Liver (tissue), 3 donors: Measurements from ENCODE around the gene ZDHHC20.

ENCODE experiments used
- ATF3 ChIP-seq: IDR thresholded peaks from 2 replicates; pipeline ENCODE4 v1.6.1; 2016; ENCODE audit warnings: antibody characterized with exemption
- EGR1 ChIP-seq, 2 donors: IDR thresholded peaks; 2 replicates each; pipeline ENCODE4 v1.6.1; 2016 to 2018; ENCODE audit warnings: antibody characterized with exemption in 2 of 2, low read depth in 2 of 2
- JUND ChIP-seq, 2 donors: IDR thresholded peaks; 2 replicates each; pipeline ENCODE4 v1.6.1; 2016; ENCODE audit warnings: antibody characterized with exemption in 2 of 2
- MAX ChIP-seq: IDR thresholded peaks from 2 replicates; pipeline ENCODE4 v1.6.1; 2016; ENCODE audit warnings: antibody characterized with exemption
- RAD21 ChIP-seq, 2 donors: IDR thresholded peaks; 2 replicates each; pipeline ENCODE4 v1.6.1; 2016; ENCODE audit warnings: antibody characterized with exemption in 2 of 2, mild to moderate bottlenecking in 2 of 2
- TAF1 ChIP-seq: conservative IDR thresholded peaks from 2 replicates; pipeline ENCODE4 v1.6.1; 2016; ENCODE audit warnings: antibody characterized with exemption, mild to moderate bottlenecking
- YY1 ChIP-seq: IDR thresholded peaks from 2 replicates; pipeline ENCODE4 v1.6.1; 2016; ENCODE audit warnings: antibody characterized with exemption, mild to moderate bottlenecking
- TF ChIP-seq, protein P1 (sequence below): fragments of 150-350 bp; IDR thresholded peaks from 2 replicates; pipeline ENCODE4 v1.5.1; 2017; ENCODE audit warnings: improper control_type of control experiment, low read depth, low read length; ENCODE audit not compliant: missing input control
- TF ChIP-seq, protein P2 (sequence below): IDR thresholded peaks from 2 replicates; pipeline ENCODE4 v1.6.1; 2016; ENCODE audit warnings: antibody characterized with exemption
- donor health status: healthy.
- donor health status: healthy.

DNA sequence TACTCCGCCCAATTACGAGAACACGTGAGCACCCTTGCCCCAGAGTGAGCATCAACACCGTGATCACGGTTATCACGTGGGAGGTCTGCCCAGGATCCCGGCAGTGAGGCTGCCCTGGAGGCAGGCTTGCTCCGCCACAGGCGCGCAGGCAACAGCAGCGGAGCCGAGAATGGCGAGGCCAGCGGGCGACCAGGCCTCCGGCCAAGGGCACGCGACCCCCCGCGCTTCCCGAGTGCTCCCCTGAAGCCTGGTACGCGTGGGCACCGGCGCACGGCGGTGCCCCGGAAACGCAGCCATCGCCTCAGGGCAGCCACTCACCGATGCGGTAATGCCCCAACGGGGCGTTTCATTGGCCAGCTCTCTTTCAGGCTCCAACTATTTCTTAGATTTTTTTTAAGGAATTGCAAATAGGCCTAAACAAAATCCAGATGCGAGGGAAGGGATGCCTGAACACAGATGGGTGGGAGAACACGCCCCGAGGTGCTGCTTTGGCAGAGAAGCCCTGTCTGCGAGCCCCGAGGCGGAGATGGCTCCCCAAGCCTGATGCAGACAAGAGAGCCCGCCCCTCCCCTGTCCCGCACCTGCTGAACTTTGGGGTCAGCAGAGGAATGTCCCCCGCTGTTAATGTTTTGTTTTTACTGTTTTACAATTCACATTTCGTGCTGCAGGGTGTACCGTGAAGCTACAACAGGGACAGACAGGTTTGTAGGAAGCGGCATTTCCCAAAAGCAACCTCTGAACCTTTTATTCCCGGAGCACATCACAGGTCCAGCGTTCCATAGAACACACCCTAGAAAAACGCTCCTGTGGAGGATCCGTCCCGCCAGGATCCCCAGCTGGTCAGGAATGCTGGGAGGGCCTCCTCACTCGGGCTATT, 132.7 kb downstream of the ZDHHC20 start:
- TF ChIP-seq EGR1 (IDR thresholded peaks at IDR 0.05; ENCODE audit: low read depth in 2 of 2): no peak
- TF ChIP-seq, protein P1, sequence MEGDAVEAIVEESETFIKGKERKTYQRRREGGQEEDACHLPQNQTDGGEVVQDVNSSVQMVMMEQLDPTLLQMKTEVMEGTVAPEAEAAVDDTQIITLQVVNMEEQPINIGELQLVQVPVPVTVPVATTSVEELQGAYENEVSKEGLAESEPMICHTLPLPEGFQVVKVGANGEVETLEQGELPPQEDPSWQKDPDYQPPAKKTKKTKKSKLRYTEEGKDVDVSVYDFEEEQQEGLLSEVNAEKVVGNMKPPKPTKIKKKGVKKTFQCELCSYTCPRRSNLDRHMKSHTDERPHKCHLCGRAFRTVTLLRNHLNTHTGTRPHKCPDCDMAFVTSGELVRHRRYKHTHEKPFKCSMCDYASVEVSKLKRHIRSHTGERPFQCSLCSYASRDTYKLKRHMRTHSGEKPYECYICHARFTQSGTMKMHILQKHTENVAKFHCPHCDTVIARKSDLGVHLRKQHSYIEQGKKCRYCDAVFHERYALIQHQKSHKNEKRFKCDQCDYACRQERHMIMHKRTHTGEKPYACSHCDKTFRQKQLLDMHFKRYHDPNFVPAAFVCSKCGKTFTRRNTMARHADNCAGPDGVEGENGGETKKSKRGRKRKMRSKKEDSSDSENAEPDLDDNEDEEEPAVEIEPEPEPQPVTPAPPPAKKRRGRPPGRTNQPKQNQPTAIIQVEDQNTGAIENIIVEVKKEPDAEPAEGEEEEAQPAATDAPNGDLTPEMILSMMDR: no peak
- no peak for TF ChIP-seq ATF3
- no peak for TF ChIP-seq MAX
- no peak for TF ChIP-seq JUND (IDR thresholded peaks at IDR 0.05)
- TF ChIP-seq, protein P2, sequence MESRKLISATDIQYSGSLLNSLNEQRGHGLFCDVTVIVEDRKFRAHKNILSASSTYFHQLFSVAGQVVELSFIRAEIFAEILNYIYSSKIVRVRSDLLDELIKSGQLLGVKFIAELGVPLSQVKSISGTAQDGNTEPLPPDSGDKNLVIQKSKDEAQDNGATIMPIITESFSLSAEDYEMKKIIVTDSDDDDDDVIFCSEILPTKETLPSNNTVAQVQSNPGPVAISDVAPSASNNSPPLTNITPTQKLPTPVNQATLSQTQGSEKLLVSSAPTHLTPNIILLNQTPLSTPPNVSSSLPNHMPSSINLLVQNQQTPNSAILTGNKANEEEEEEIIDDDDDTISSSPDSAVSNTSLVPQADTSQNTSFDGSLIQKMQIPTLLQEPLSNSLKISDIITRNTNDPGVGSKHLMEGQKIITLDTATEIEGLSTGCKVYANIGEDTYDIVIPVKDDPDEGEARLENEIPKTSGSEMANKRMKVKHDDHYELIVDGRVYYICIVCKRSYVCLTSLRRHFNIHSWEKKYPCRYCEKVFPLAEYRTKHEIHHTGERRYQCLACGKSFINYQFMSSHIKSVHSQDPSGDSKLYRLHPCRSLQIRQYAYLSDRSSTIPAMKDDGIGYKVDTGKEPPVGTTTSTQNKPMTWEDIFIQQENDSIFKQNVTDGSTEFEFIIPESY: no peak
- TF ChIP-seq TAF1: no peak
- no peak for TF ChIP-seq YY1
- no peak for TF ChIP-seq RAD21 (IDR thresholded peaks at IDR 0.05)
